PC-9 (cell line): ENCODE data around the gene ZMAT5.

Experiments used
- CTCF ChIP-seq: fragments of 200-600 bp; sonication (generic); conservative IDR thresholded peaks from 2 replicates; pipeline ENCODE4 v1.6.1; 2017; ENCODE audit warnings: mixed run types, antibody characterized with exemption, mild to moderate bottlenecking, moderate library complexity
- EZH2 ChIP-seq: fragments of 200-600 bp; sonication (generic); IDR thresholded peaks from 2 replicates; pipeline ENCODE4 v1.8.0; 2017; ENCODE audit warnings: antibody characterized with exemption, low read depth

DNA sequence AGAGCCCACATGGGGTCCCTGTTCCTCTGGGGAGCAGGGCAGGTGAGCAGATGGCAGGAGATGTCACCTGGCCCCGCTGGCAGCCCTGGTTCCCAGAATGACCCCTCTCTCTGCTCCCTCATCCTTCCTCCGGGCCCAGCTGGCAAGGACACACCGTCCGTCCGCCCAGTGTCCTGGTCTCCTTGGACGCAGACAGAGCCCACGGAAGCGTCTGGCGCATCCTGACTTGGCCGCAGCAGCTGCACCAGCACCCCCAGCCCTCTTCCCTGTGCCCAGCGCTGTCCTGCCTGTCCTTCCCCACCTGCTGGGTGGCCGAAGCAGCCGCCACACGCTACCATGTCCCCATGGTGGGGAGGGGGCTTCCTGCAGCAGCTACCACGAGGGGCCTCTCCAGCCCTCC, 56.6 kb downstream of the ZMAT5 start:
- TF ChIP-seq CTCF: no peak
- TF ChIP-seq EZH2: no peak
